Small intestine (tissue), 16 donors: ENCODE results near the gene NEUROD1. TPM values are rescaled to one million over a fixed set of nuclear protein-coding genes. Genes with fewer than 3 reads are reported as not detected.
A peak's percentile ranks its signal among the peaks of the same experiment; 100 is the strongest.
"Not testable (repeated sequence)": the region's sequence is repeated elsewhere in the genome, so short reads cannot be mapped to it uniquely, and the experiment has no call there.

ENCODE experiments used
- DNase-seq, 2 donors: peaks; one replicate each; pipeline versions ENCODE4 v3.0.0 to v3.0.0-alpha.2; 2013
- FAIRE-seq: peaks from 2 replicates; lab custom pipeline; 2012; peaks lifted over from hg19 to GRCh38; lab: Jason Lieb, UNC
- H3K27ac ChIP-seq, 3 donors: one replicate each; pipeline ENCODE4 v1.5.1; 2013; ENCODE audit warnings: low read length in 2 of 3, mild to moderate bottlenecking in 2 of 3, control low read depth in 1 of 3, inconsistent platforms in 1 of 3, low read depth in 1 of 3, moderate library complexity in 1 of 3
- H3K27me3 ChIP-seq, 3 donors: one replicate each; pipeline ENCODE4 v1.6.1; 2013; ENCODE audit warnings: low read length in 3 of 3, inconsistent platforms in 1 of 3; ENCODE audit not compliant: control insufficient read depth in 3 of 3, insufficient read depth in 3 of 3
- H3K36me3 ChIP-seq, 3 donors: one replicate each; pipeline ENCODE4 v1.6.1; 2013; ENCODE audit warnings: low read length in 3 of 3, inconsistent platforms in 1 of 3, low read depth in 1 of 3, mild to moderate bottlenecking in 1 of 3, moderate library complexity in 1 of 3; ENCODE audit not compliant: control insufficient read depth in 3 of 3, insufficient read depth in 2 of 3
- H3K4me1 ChIP-seq, 3 donors: one replicate each; pipeline ENCODE4 v1.6.1; 2013; ENCODE audit warnings: low read length in 2 of 3, inconsistent platforms in 1 of 3, low read depth in 1 of 3, mild to moderate bottlenecking in 1 of 3, moderate library complexity in 1 of 3; ENCODE audit not compliant: control insufficient read depth in 3 of 3, insufficient read depth in 2 of 3
- H3K4me3 ChIP-seq, 3 donors: one replicate each; pipeline ENCODE4 v1.5.1; 2013; ENCODE audit warnings: low read length in 3 of 3, control low read depth in 1 of 3, inconsistent platforms in 1 of 3, low read depth in 1 of 3, mild to moderate bottlenecking in 1 of 3, moderate library complexity in 1 of 3
- H3K9me3 ChIP-seq, 2 donors: one replicate each; pipeline ENCODE4 v1.6.1; 2013; ENCODE audit warnings: low read depth in 1 of 2, low read length in 1 of 2; ENCODE audit not compliant: control insufficient read depth in 2 of 2, insufficient read depth in 1 of 2
- WGBS, 3 donors: extraction: QIAGEN DNeasy Blood & Tissue Kit; methylation state at CpG; one replicate each; pipeline ENCODE4 v1.1.7; 2013; 5-methylcytosine and 5-hydroxymethylcytosine counted together
- long read RNA-seq, 10 donors: transcript quantifications; one replicate each; lab custom pipeline, GENCODE V29; 2026
- polyA plus RNA-seq, 4 donors: library from polyadenylated mRNA; stranded (reverse) in 3 of 4; unstranded in 1 of 4; fragments of 200-250 nt in 3 of 4; fragments of 120-200 nt in 1 of 4; gene quantifications; one replicate each; pipeline versions ENCODE4 v1.2.1 to v1.2.3, GENCODE V29; 2013
- donor health status: healthy with polysubstance abuse.
- donor health status: control.
- donor health status: control.
- donor health status: Bipolar disorder and iron deficiency.
- donor health status: healthy.

The NEUROD1 gene
- polyA plus RNA-seq = 10 to 100 TPM in 1 of 4 donors, 1 to 10 TPM in 3; 1.4 to 33.6 (median 3.5) TPM
- long read RNA-seq, donor 1 = 0 reads
- long read RNA-seq, donor 2, transcript NEUROD1-201 (2 exons, 2,852 nt) = major isoform, 7 of 7 reads
- long read RNA-seq, donor 2, partial matches to known transcripts = 0 of 7 reads
- long read RNA-seq, donor 2, other reads (novel, unspliced or antisense) = 0 of 7 reads
- long read RNA-seq, donor 3, transcript NEUROD1-201 (2 exons, 2,852 nt) = major isoform, 10 of 10 reads
- long read RNA-seq, donor 3, partial matches to known transcripts = 0 of 10 reads
- long read RNA-seq, donor 3, other reads (novel, unspliced or antisense) = 0 of 10 reads
- long read RNA-seq, donor 4 = 0 reads
- long read RNA-seq, donor 5, transcript NEUROD1-201 (2 exons, 2,852 nt) = major isoform, 5 of 5 reads
- long read RNA-seq, donor 5, partial matches to known transcripts = 0 of 5 reads
- long read RNA-seq, donor 5, other reads (novel, unspliced or antisense) = 0 of 5 reads
- long read RNA-seq, donor 6, transcript NEUROD1-201 (2 exons, 2,852 nt) = major isoform, 14 of 14 reads
- long read RNA-seq, donor 6, partial matches to known transcripts = 0 of 14 reads
- long read RNA-seq, donor 6, other reads (novel, unspliced or antisense) = 0 of 14 reads
- long read RNA-seq, donor 7 = 0 reads
- long read RNA-seq, donor 8 = 0 reads
- long read RNA-seq, donor 9, partial matches to known transcripts = 0 of 2 reads
- long read RNA-seq, donor 9, other reads (novel, unspliced or antisense) = 0 of 2 reads
- long read RNA-seq, donor 10, transcript NEUROD1-201 (2 exons, 2,852 nt) = major isoform, 13 of 13 reads
- long read RNA-seq, donor 10, partial matches to known transcripts = 0 of 13 reads
- long read RNA-seq, donor 10, other reads (novel, unspliced or antisense) = 0 of 13 reads

DNA sequence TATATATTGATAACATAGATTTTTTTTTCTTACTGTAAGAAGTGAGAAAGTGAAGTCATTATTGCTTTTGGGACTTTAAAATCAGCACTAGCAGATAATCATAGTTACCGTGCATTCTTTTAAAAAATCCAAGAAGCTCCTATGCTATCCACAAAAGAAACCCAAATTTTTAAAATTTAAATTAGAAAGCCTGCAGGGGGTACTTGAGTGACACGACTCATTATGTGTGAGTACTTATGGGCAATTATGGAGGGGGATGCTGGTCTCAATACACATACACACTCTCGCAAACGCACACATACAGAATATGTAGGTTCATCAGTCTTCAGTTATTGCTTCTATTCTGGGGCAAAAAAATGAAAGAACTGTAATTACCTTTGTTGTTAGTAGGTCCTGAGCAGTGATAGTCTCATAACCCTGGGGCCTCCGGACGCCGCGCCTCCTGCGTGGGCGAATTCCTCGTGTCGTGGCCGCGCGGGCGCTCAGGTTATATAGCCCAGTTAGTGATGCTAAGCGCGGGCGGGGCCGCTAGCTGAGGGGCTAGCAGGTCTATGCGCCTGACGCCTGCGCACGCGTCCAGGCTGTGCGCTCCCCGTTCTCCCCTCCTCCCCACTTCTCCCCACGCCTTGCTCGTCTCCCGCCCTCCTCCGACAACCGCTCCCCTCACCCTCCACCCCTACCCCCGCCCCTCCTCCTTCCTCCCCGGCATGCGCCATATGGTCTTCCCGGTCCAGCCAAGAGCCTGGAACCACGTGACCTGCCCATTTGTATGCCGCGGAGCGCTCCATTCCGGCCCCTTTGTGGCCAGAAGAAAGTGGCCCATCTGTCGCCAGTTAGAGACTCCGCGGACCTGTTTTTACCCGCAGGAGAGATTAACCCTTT is at the start of gene NEUROD1:
TSS of gene NEUROD1 (minus strand) at position 463 of the 882 bp plus-strand sequence. CDS start 1,657 bp downstream, outside the sequence.
- DNase-seq (no peak), FAIRE-seq (no peak)
- H3K4me3 ChIP-seq = peak within 1 kb of the TSS in 1 of 3 donors; percentile 4
- no peak within 1 kb of the TSS for H3K27ac ChIP-seq
- H3K4me1 ChIP-seq = peaks cover 4 to 11% (median 7%) of the 10 kb centered on the region in 3 donors
- H3K9me3 ChIP-seq = no peaks in the 10 kb centered on the region
- 2 to 3% (median 2%) methylated on average over 40 to 45 of the region's 45 CpGs for WGBS, 3 donors
- H3K36me3 ChIP-seq = no peaks in the 10 kb centered on the region
- H3K27me3 ChIP-seq = peaks cover 19 to 80% (median 61%) of the 10 kb centered on the region in 3 donors

DNA sequence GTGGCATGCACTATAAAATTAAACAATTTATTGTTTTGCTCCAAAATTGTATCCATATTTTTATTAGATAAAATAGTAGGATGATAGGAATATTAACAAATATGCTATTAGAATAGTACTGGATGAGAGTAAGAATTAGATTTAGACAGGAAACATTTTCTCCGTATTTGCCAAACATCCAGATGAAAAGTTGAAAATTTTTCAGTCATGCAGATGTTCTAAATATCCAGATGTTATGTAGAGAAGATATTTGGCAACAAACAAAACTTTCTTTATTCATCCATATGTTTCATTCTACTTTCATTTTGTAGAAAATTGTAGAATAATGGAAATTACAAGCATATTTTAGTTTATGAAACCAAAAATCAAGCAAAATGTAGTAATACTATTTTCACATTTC is 45.2 kb upstream of the NEUROD1 start:
- Histone ChIP-seq H3K4me3 (no peak overlapping the region), H3K27ac (no peak overlapping the region), H3K27me3 (no peaks in the 10 kb centered on the region), H3K36me3 (no peaks in the 10 kb centered on the region), H3K9me3 (peaks cover 0 to 4% of the 10 kb centered on the region in 2 donors), H3K4me1 (no peaks in the 10 kb centered on the region)
- WGBS, 3 donors = 80 to 96% (median 92%) methylated on average over 1 of the region's 1 CpG
- DNase-seq (no peak), FAIRE-seq (peak; percentile 19)

- no peak overlapping the region for H3K27ac ChIP-seq
- DNase-seq (no peak), FAIRE-seq (no peak)
- H3K36me3 ChIP-seq = no peaks in the 10 kb centered on the region
- no peak overlapping the region for H3K4me3 ChIP-seq
- no peaks in the 10 kb centered on the region for H3K27me3 ChIP-seq
- H3K4me1 ChIP-seq = no peaks in the 10 kb centered on the region
- peaks cover 0 to 4% of the 10 kb centered on the region in 2 donors for H3K9me3 ChIP-seq
Measured at GRCh38 chr2:181724662-181725061, 44.3 kb upstream of the NEUROD1 start.

GRCh38 chr2:181723731-181724130 is 43.4 kb upstream of the NEUROD1 start:
- Histone ChIP-seq H3K36me3 (no peaks in the 10 kb centered on the region), H3K27me3 (no peaks in the 10 kb centered on the region), H3K27ac (no peak overlapping the region), H3K9me3 (peaks cover 0 to 4% of the 10 kb centered on the region in 2 donors), H3K4me3 (no peak overlapping the region), H3K4me1 (no peaks in the 10 kb centered on the region)
- no peak for DNase-seq
- WGBS, 3 donors = 46 to 50% (median 46%) methylated on average over 2 of the region's 2 CpGs
- no peak for FAIRE-seq

DNA sequence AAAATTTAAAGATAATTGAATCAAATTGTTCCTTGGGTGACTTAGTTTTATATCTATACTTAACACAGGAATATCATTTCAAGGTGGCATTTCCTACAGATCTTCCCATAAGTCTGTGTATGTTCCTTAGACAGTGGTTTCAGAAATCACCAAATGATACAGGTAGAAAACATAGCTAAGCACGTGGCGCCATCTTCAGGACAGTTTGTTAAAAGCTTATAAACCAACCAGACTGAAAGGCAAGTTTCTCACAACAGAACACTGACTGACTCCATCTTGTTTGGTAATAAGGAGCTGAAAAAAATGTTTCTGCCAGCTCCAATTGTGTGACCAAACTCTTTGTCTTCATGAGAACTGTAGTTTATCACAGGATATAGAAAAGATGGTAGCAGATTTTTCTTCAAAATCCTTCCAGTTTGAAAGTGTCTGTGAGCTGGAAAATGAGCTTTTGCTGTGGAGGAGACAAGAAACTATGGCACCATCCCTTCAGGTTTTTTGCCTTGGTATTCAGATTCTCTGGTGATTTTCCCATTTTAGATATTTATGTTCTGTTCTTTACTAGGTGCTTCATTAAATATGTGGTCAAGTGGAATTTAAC is 34.8 kb upstream of the NEUROD1 start:
- peak; percentile 83 to 86 for DNase-seq
- no peak overlapping the region for H3K4me3 ChIP-seq
- no peaks in the 10 kb centered on the region for H3K27me3 ChIP-seq
- no peak overlapping the region for H3K27ac ChIP-seq
- no peak for FAIRE-seq
- no peaks in the 10 kb centered on the region for H3K36me3 ChIP-seq
- 0% methylated on average over 2 of the region's 2 CpGs for WGBS, 3 donors
- no peaks in the 10 kb centered on the region for H3K4me1 ChIP-seq
- H3K9me3 ChIP-seq = no peaks in the 10 kb centered on the region

DNA sequence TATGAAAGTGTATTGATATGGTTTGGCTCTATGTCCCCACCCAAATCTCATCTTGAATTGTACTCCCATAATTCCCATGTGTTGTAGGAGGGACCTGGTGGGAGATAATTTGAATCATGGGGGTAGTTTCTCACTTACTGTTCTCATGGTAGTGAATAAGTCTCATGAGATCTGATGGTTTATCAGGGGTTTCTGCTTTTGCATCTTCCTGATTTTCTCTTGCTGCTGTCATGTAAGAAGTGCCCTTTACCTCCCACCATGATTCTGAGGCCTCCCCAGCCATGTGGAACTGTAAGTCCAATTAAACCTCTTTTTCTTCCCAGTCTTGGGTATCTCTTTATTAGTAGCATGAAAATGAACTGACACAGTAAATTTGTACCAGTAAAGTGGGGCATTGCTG is 30.7 kb upstream of the NEUROD1 start:
- H3K36me3 ChIP-seq, DNase-seq, H3K27me3 ChIP-seq, H3K4me3 ChIP-seq, FAIRE-seq, H3K9me3 ChIP-seq, H3K27ac ChIP-seq, H3K4me1 ChIP-seq: not testable (repeated sequence)

DNA sequence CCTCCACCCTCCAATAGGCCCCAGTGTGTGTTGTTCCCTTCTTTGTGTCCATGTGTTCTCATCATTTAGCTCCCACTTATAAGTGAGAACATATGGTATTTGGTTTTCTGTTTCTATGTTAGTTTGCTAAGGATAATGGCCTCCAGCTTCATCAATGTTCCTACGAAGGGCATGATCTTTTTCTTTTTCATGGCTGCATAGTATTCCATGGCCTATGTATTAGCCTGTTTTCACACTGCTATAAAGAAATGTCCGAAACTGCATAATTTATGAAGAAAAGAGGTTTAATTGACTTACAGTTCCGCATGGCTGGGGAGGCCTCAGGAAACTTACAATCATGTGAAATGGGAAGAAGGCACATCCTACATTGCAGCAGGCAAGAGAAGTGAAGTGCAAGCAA is 22.2 kb upstream of the NEUROD1 start:
- H3K4me3 ChIP-seq, H3K9me3 ChIP-seq, H3K27me3 ChIP-seq, H3K27ac ChIP-seq, H3K36me3 ChIP-seq, FAIRE-seq, DNase-seq, H3K4me1 ChIP-seq: not testable (repeated sequence)
- 92 to 95% (median 94%) methylated on average over 3 of the region's 3 CpGs for WGBS, 3 donors
